K562 (cell line): Measurements from ENCODE around the gene FOXL3.

Experiments used
- CHD4 ChIP-seq: fragments of 200-600 bp; sonication (generic); IDR thresholded peaks from 3 replicates; pipeline ENCODE4 v1.6.1; 2012; ENCODE audit warnings: low read depth, mild to moderate bottlenecking, mixed read lengths, low read length, inconsistent platforms; ENCODE audit not compliant: insufficient read depth, insufficient replicate concordance, poor library complexity, severe bottlenecking
- EZH2 ChIP-seq: IDR thresholded peaks from 2 replicates; pipeline ENCODE4 v1.6.1; 2012; ENCODE audit warnings: low read depth, mild to moderate bottlenecking, inconsistent platforms, low read length, borderline replicate concordance
- JUND ChIP-seq, 2 experiments: IDR thresholded peaks; 2 replicates in 1 of 2; 3 replicates in 1 of 2; pipeline ENCODE4 v1.6.1; 2011; ENCODE audit warnings: borderline replicate concordance in 2 of 2, low read depth in 2 of 2, low read length in 2 of 2, improper control_type of control experiment in 1 of 2, missing biosample characterization in 1 of 2, missing genetic modification characterization in 1 of 2, missing genetic modification reagents in 1 of 2
- NCOA1 ChIP-seq: fragments of 450-650 bp; IDR thresholded peaks from 2 replicates; pipeline ENCODE4 v1.6.1; 2016; ENCODE audit warnings: low read depth
- ZNF121 ChIP-seq: sonication (generic); formaldehyde crosslinking; conservative IDR thresholded peaks from 2 replicates; pipeline ENCODE4 v1.8.0; 2022; ENCODE audit warnings: missing genetic modification reagents
- TF ChIP-seq, protein P1 (sequence below): sonication (generic); formaldehyde crosslinking; IDR thresholded peaks from 2 replicates; pipeline ENCODE4 v1.9.0; 2022; ENCODE audit warnings: mild to moderate bottlenecking, missing genetic modification reagents

DNA sequence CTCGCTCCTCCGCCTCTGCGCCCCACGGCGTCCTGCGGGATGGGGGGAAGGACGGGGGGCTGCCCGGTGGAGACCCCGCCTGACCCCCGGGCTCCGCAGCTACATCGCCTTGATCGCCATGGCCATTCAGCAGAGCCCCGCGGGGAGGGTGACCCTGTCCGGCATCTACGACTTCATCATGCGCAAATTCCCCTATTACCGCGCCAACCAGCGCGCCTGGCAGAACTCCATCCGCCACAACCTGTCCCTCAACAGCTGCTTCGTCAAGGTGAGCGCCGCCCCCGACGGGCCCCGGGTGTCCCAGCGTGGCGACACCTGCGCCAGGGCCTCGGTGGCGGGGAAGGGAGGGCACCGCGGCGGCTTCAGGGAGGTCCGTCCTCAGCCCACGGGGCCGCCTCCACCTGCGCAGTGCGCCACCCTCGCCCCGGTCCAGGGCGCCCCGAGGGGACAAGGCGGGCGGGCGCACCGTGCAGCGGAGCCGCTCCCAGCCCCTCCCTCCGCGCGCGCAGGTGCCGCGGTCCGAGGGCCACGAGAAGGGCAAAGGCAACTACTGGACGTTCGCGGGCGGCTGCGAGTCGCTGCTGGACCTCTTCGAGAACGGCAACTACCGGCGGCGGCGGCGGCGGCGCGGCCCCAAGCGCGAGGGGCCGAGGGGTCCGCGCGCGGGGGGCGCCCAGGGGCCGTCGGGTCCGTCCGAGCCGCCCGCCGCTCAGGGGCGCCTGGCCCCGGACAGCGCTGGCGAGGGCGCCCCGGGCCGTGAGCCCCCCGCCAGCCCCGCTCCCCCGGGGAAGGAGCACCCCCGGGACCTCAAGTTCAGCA is 793 bp downstream of the FOXL3 start:
- no peak for TF ChIP-seq EZH2
- TF ChIP-seq, protein P1, sequence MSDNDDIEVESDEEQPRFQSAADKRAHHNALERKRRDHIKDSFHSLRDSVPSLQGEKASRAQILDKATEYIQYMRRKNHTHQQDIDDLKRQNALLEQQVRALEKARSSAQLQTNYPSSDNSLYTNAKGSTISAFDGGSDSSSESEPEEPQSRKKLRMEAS (CRISPR knock-in tag), result no peak
- no peak for TF ChIP-seq JUND (IDR thresholded peaks at IDR 0.05; ENCODE audit: borderline replicate concordance, low read depth, low read length)
- no peak for TF ChIP-seq JUND (tag; IDR thresholded peaks at IDR 0.05; ENCODE audit: borderline replicate concordance, low read depth, low read length)
- no peak for TF ChIP-seq CHD4
- no peak for TF ChIP-seq NCOA1
- TF ChIP-seq ZNF121, result no peak
